ENCODE data around the gene RBM10. TPM values are rescaled to one million over a fixed set of nuclear protein-coding genes. Genes with fewer than 3 reads are reported as not detected.

Gene RBM10
- total and polyA plus RNA-seq, 2 donors (not counting 3 experiments of a cell fraction or from before 2014, with no cell fraction given), result 37.3 to 51.5 TPM

DNA sequence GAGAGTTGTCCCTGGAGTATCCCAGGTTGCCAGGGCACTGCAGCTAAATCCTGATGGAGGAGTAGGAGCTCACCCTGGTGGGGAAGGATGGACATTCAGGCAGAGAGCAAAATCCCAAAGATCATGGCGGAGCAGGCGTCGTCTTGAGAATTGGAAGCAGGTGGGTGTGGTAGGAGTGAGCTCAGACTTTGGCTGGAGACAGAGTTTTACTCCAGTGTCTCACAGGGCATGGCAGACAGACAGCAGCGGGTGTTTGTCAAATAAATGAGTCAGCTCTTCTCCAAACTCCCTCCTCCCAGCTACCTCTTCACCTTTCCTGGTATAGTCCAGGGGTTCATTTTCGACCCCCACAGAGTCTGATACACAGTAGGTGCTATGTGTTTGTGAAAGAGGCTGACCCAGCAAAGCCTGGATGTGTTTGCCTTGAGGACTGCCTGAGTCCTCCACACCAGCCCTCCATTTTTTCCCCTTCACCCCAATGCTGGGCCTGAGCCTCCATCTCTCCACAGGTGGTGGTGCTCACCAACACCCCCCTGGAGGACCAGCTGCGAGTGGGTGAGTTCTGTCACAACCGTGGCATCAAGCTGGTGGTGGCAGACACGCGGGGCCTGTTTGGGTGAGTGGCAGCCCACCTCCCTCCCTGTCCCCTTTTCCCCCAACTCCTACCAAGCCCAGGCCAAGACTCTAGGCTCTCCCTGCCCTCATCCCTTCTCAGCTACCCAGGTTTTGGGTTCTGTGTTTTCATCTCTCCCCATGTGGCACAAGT, 55.5 kb downstream of the RBM10 start:
- BruUV-seq (replicated peaks), result no TSS peak
- Histone ChIP-seq H3K4me3 (replicated peaks in 1 of 3; ENCODE audit: insufficient read depth in 1 of 3, low read depth in 1 of 3, low read length in 3 of 3) (no peak overlapping the region), H3K27me3 (ENCODE audit: control insufficient read depth in 2 of 2, insufficient read depth in 2 of 2, low read length in 2 of 2) (no peaks in the 10 kb centered on the region), H3K9me1 (replicated peaks; ENCODE audit: control insufficient read depth, extremely low read depth, insufficient read depth, low read length) (no peaks in the 10 kb centered on the region), H4K20me1 (replicated peaks; ENCODE audit: control insufficient read depth, extremely low read depth, insufficient read depth, low read length) (no peaks in the 10 kb centered on the region), H2AFZ (ENCODE audit: low read depth, low read length) (no peak overlapping the region), H3K27ac (ENCODE audit: insufficient read depth, low read depth, low read length) (no peak overlapping the region), H3K9ac (replicated peaks; ENCODE audit: extremely low read depth, insufficient read depth, low read length) (no peak overlapping the region), H3K36me3 (ENCODE audit: control insufficient read depth in 2 of 2, extremely low read depth in 1 of 2, insufficient read depth in 2 of 2, low read length in 2 of 2) (peaks cover 16 to 52% of the 10 kb centered on the region in 2 experiments), H3K79me2 (ENCODE audit: control insufficient read depth, insufficient read depth, low read length) (peaks cover 40% of the 10 kb centered on the region), H3K9me3 (replicated peaks; ENCODE audit: control insufficient read depth, insufficient read depth, low read length) (no peaks in the 10 kb centered on the region), H3K4me1 (ENCODE audit: control insufficient read depth, extremely low read depth, insufficient read depth, low read length) (peaks cover 18% of the 10 kb centered on the region), H3K4me2 (ENCODE audit: insufficient read depth, low read length) (no peak overlapping the region)
- intact Hi-C loops (cut with micrococcal nuclease), result no loop called here
- no peak for FAIRE-seq
- ChIA-PET CTCF (interaction anchor here (1.2 to 1.5 kb wide), 2 partner anchors 183 to 323 kb away, joined by 5 to 6 read pairs; no protein-coding TSS in a partner anchor), POLR2A (no interaction called here)
- TF ChIP-seq EZH2 (IDR thresholded peaks at IDR 0.05; ENCODE audit: borderline replicate concordance, low read depth, low read length, severe bottlenecking) (no peak), GATA2 (IDR thresholded peaks at IDR 0.05; ENCODE audit: insufficient read depth, insufficient read length, low read depth, low read length) (no peak), FOS (IDR thresholded peaks at IDR 0.05; ENCODE audit: borderline replicate concordance, insufficient read depth, low read length) (no peak), POLR2A (IDR thresholded peaks at IDR 0.05; ENCODE audit: low read depth, low read length) (no peak), MYC (IDR thresholded peaks at IDR 0.05; ENCODE audit: low read depth, low read length) (no peak), POLR2AphosphoS5 (IDR thresholded peaks at IDR 0.05; ENCODE audit: insufficient read depth, low read depth, low read length) (no peak), JUN (IDR thresholded peaks at IDR 0.05; ENCODE audit: borderline replicate concordance, insufficient read depth, insufficient read length, low read depth) (no peak)
- TF ChIP-seq, protein P1, sequence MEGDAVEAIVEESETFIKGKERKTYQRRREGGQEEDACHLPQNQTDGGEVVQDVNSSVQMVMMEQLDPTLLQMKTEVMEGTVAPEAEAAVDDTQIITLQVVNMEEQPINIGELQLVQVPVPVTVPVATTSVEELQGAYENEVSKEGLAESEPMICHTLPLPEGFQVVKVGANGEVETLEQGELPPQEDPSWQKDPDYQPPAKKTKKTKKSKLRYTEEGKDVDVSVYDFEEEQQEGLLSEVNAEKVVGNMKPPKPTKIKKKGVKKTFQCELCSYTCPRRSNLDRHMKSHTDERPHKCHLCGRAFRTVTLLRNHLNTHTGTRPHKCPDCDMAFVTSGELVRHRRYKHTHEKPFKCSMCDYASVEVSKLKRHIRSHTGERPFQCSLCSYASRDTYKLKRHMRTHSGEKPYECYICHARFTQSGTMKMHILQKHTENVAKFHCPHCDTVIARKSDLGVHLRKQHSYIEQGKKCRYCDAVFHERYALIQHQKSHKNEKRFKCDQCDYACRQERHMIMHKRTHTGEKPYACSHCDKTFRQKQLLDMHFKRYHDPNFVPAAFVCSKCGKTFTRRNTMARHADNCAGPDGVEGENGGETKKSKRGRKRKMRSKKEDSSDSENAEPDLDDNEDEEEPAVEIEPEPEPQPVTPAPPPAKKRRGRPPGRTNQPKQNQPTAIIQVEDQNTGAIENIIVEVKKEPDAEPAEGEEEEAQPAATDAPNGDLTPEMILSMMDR (IDR thresholded peaks at IDR 0.05; ENCODE audit: extremely low read depth in 1 of 2, insufficient read depth in 1 of 2, low read depth in 1 of 2, low read length in 2 of 2), result no peak
- TF ChIP-seq, protein P2, sequence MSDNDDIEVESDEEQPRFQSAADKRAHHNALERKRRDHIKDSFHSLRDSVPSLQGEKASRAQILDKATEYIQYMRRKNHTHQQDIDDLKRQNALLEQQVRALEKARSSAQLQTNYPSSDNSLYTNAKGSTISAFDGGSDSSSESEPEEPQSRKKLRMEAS (IDR thresholded peaks at IDR 0.05; ENCODE audit: insufficient read depth, insufficient read length), result no peak
- dilution Hi-C loops (cut with MboI; ENCODE audit: extremely low pct_ligation_motif_present, low sequenced_read_pairs), result no loop called here
- no peak for DNase-seq (ENCODE audit: low read depth, low spot score)

Measured in endothelial cell of umbilical vein (primary cell).